CD4-positive, alpha-beta T cell (primary cell): ENCODE measurements around the gene MEF2A. TPM values are rescaled to one million over a fixed set of nuclear protein-coding genes. Genes with fewer than 3 reads are reported as not detected.

Experiments
- ATAC-seq: fragments of 200-7000 bp; cut with Tn5 transposase; one replicate; pipeline ENCODE4 v1.10.0; 2022; ENCODE audit warnings: mild to moderate bottlenecking; ENCODE audit not compliant: poor library complexity
- CTCF ChIA-PET: fragments of 350-600 bp; sonication (Branson Sonifier 250); formaldehyde crosslinking; loops from one replicate; lab custom pipeline; 2021; ENCODE audit warnings: antibody characterized with exemption, inconsistent platforms; lab: Charles Lee
- POLR2A ChIA-PET: fragments of 350-600 bp; sonication (Branson Sonifier 250); formaldehyde crosslinking; loops from one replicate; lab custom pipeline; 2021; ENCODE audit warnings: antibody characterized with exemption, inconsistent platforms; lab: Charles Lee
- DNase-seq, 14 experiments: peaks; one replicate each; pipeline ENCODE4 v3.0.0-alpha.2; 2013 to 2020; ENCODE audit warnings: mixed read lengths in 2 of 14
- H3K27ac ChIP-seq, 2 donors: one replicate each; pipeline versions ENCODE4 v1.5.1 to v1.7.0; 2013; ENCODE audit warnings: low read length in 2 of 2, low read depth in 1 of 2, mild to moderate bottlenecking in 1 of 2
- H3K27me3 ChIP-seq, 2 experiments: 1 replicate in 1 of 2; 2 replicates in 1 of 2; pipeline versions ENCODE4 v1.6.1 to v1.7.0; 2013; ENCODE audit warnings: low read length in 2 of 2, control low read depth in 1 of 2, mild to moderate bottlenecking in 1 of 2, moderate library complexity in 1 of 2; ENCODE audit not compliant: insufficient read depth in 2 of 2, control insufficient read depth in 1 of 2
- H3K36me3 ChIP-seq: one replicate; pipeline ENCODE4 v1.6.1; 2013; ENCODE audit warnings: low read length, control low read depth; ENCODE audit not compliant: insufficient read depth
- H3K4me1 ChIP-seq: one replicate; pipeline ENCODE4 v1.6.1; 2013; ENCODE audit warnings: low read length, control low read depth; ENCODE audit not compliant: insufficient read depth
- H3K4me3 ChIP-seq: one replicate; pipeline ENCODE4 v1.5.1; 2013; ENCODE audit warnings: mild to moderate bottlenecking, low read length, moderate library complexity
- H3K9me3 ChIP-seq, 2 experiments: 1 replicate in 1 of 2; 2 replicates in 1 of 2; pipeline versions ENCODE4 v1.6.1 to v1.7.0; 2013; ENCODE audit warnings: low read length in 2 of 2, mild to moderate bottlenecking in 2 of 2, control low read depth in 1 of 2, moderate library complexity in 1 of 2; ENCODE audit not compliant: control insufficient read depth in 1 of 2, insufficient read depth in 1 of 2
- H3K27ac Mint-ChIP-seq: one replicate; pipeline ENCODE4 v1.8.0; 2020; ENCODE audit warnings: mixed read lengths
- H3K27me3 Mint-ChIP-seq: one replicate; pipeline ENCODE4 v1.8.0; 2021; ENCODE audit warnings: mixed read lengths
- H3K36me3 Mint-ChIP-seq: one replicate; pipeline ENCODE4 v1.8.0; 2021; ENCODE audit warnings: low read depth, mixed read lengths
- H3K4me1 Mint-ChIP-seq: one replicate; pipeline ENCODE4 v1.8.0; 2021; ENCODE audit warnings: low read depth, mixed read lengths
- H3K4me3 Mint-ChIP-seq: one replicate; pipeline ENCODE4 v1.8.0; 2020; ENCODE audit warnings: mild to moderate bottlenecking, mixed read lengths
- H3K9me3 Mint-ChIP-seq: one replicate; pipeline ENCODE4 v1.8.0; 2020; ENCODE audit warnings: mixed read lengths
- CTCF ChIP-seq: fragments of 200-600 bp; IDR thresholded peaks from one replicate; pipeline ENCODE4 v1.8.0; 2022; ENCODE audit warnings: antibody characterized with exemption, mild to moderate bottlenecking
- intact Hi-C, 2 experiments: fragments of 100-400 bp; cut with DNase I in 1 of 2; cut with micrococcal nuclease in 1 of 2; formaldehyde crosslinking; loops; one replicate each; pipeline versions ENCODE4 v1.15.1 to v1.9.0; 2023 to 2025; cut with DNase I, micrococcal nuclease
- total RNA-seq, 174 experiments: library from RNA in 2 of 174; stranded (reverse) in 2 of 174; gene quantifications; one replicate each; pipeline ENCODE4 v1.2.3 and lab custom pipeline; 2021 to 2026

MEF2A gene
- total RNA-seq, 2 experiments from 2014 or later, result 23.2 to 24.9 TPM

GRCh38 chr15:99574048-99574447 lies 8.3 kb downstream of the MEF2A start:
- Histone ChIP-seq H3K4me1 (no peaks in the 10 kb centered on the region), H3K9me3 (peaks cover 0 to 4% of the 10 kb centered on the region in 2 experiments), H3K36me3 (peaks cover 2% of the 10 kb centered on the region), H3K27me3 (no peaks in the 10 kb centered on the region), H3K27ac (no peak overlapping the region), H3K4me3 (no peak overlapping the region)
- Mint-ChIP-seq H3K4me1 (peaks cover 78% of the 10 kb centered on the region), H3K36me3 (no peaks in the 10 kb centered on the region), H3K27me3 (no peaks in the 10 kb centered on the region), H3K4me3 (no peak overlapping the region), H3K9me3 (no peaks in the 10 kb centered on the region), H3K27ac (no peak overlapping the region)
- no peak for ATAC-seq
- TF ChIP-seq CTCF, result no peak
- ChIA-PET CTCF (interaction anchor here (0.9 to 1.5 kb wide), 2 partner anchors 10 to 89 kb away, joined by 3 read pairs; no protein-coding TSS in a partner anchor), POLR2A (no interaction called here)
- no peak for DNase-seq
- intact Hi-C loops, result no loop called here

GRCh38 chr15:99574502-99574901 lies 8.7 kb downstream of the MEF2A start:
- DNase-seq, result no peak
- Mint-ChIP-seq H3K9me3 (no peaks in the 10 kb centered on the region), H3K4me1 (peaks cover 79% of the 10 kb centered on the region), H3K36me3 (no peaks in the 10 kb centered on the region), H3K27me3 (no peaks in the 10 kb centered on the region), H3K4me3 (no peak overlapping the region), H3K27ac (no peak overlapping the region)
- POLR2A ChIA-PET, result no interaction called here
- Histone ChIP-seq H3K4me1 (no peaks in the 10 kb centered on the region), H3K36me3 (peaks cover 2% of the 10 kb centered on the region), H3K9me3 (peaks cover 0 to 4% of the 10 kb centered on the region in 2 experiments), H3K4me3 (no peak overlapping the region), H3K27me3 (no peaks in the 10 kb centered on the region), H3K27ac (no peak overlapping the region)
- CTCF ChIA-PET, result interaction anchor here (0.9 to 1.5 kb wide), 2 partner anchors 10 to 89 kb away, joined by 3 read pairs; no protein-coding TSS in a partner anchor
- TF ChIP-seq CTCF, result no peak
- intact Hi-C loops, result no loop called here
- ATAC-seq, result no peak

GRCh38 chr15:99578809-99579208 lies 13.0 kb downstream of the MEF2A start:
- intact Hi-C loops, result no loop called here
- H3K4me3 Mint-ChIP-seq, result no peak overlapping the region
- H3K27me3 Mint-ChIP-seq, result no peaks in the 10 kb centered on the region
- no peak for ATAC-seq
- peaks cover 81% of the 10 kb centered on the region for H3K4me1 Mint-ChIP-seq
- no peak overlapping the region for H3K27ac ChIP-seq
- no peak for TF ChIP-seq CTCF
- peaks cover 7% of the 10 kb centered on the region for H3K36me3 Mint-ChIP-seq
- no peaks in the 10 kb centered on the region for H3K4me1 ChIP-seq
- H3K4me3 ChIP-seq, result no peak overlapping the region
- no peak for DNase-seq
- ChIA-PET POLR2A (interaction anchor here (0.5 to 2.0 kb wide), 2 partner anchors 12 to 1077 kb away, joined by 3 to 8 read pairs; partner anchors contain the start of gene MEF2A), CTCF (no interaction called here)
- H3K27ac Mint-ChIP-seq, result peak overlapping the region; percentile 10
- no peaks in the 10 kb centered on the region for H3K9me3 ChIP-seq
- H3K9me3 Mint-ChIP-seq, result no peaks in the 10 kb centered on the region
- no peaks in the 10 kb centered on the region for H3K36me3 ChIP-seq
- no peaks in the 10 kb centered on the region for H3K27me3 ChIP-seq
